NCI-H748 treated with DMSO at 0.1 percent for 48 hours (cell line): Measurements from ENCODE around the gene MOB3B.

Experiments
- DNase-seq: peaks from one replicate; lab custom pipeline; 2025; lab: John Stamatoyannopoulos, UW

The MOB3B gene

GRCh38 chr9:27278374-27278773 lies 251.2 kb downstream of the MOB3B start:
- DNase-seq, result no peak

GRCh38 chr9:27276193-27277030 lies 253.2 kb downstream of the MOB3B start:
- DNase-seq, result peak; percentile 62
